ENCODE measurements around the gene HOXC13. TPM values are rescaled to one million over a fixed set of nuclear protein-coding genes. Genes with fewer than 3 reads are reported as not detected.

Gene HOXC13
- total RNA-seq, 2 donors from 2014 or later = not detected

DNA sequence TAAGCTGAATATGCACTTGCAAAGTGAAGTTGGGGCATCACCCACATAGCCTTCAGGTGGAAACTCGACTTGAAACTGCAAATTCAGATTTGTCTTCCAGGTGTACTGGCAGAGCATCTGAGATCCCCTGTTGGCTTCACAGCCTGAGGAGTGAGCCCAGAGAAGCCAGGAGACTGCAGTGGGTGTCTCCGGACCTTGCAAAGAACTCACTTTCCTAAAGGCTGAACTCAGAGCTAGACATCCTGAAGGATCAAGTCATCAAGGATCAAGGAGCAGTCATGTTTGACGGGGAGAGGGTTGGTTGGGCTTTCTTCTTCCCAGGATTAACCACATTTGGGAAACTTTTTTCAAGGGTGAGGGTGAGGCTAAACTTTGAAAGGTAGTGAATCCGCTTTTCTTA lies 9.1 kb upstream of the HOXC13 start:
- DNase-seq = no peak
- no peak overlapping the region for H3K27ac ChIP-seq (ENCODE audit: low read depth, low read length)
- H3K27ac Mint-ChIP-seq = no peak overlapping the region
- peaks cover 4% of the 10 kb centered on the region for H3K9me3 ChIP-seq (ENCODE audit: control insufficient read depth, low read length)
- no peaks in the 10 kb centered on the region for H3K36me3 ChIP-seq (ENCODE audit: control insufficient read depth, insufficient read depth, low read length)
- 33 to 43% methylated on average over 3 to 4 of the region's 4 CpGs for WGBS, 2 experiments (ENCODE audit: insufficient coverage in 1 of 2, insufficient read length in 1 of 2)
- H3K27me3 Mint-ChIP-seq (ENCODE audit: insufficient read depth) = peaks cover 100% of the 10 kb centered on the region
- no peak overlapping the region for H3K4me3 Mint-ChIP-seq
- H3K9ac ChIP-seq (ENCODE audit: extremely low read depth, low read length, poor library complexity, severe bottlenecking) = no peak overlapping the region
- H3K4me1 ChIP-seq (ENCODE audit: control insufficient read depth, insufficient read depth, low read length) = no peaks in the 10 kb centered on the region
- no peaks in the 10 kb centered on the region for H3K4me1 Mint-ChIP-seq
- peaks cover 2% of the 10 kb centered on the region for H3K9me3 Mint-ChIP-seq
- H3K4me3 ChIP-seq (ENCODE audit: low read length) = no peak overlapping the region
- H3K27me3 ChIP-seq (ENCODE audit: control insufficient read depth, insufficient read depth, low read length, poor library complexity, severe bottlenecking) = peaks cover 100% of the 10 kb centered on the region
- TF ChIP-seq, protein P1, sequence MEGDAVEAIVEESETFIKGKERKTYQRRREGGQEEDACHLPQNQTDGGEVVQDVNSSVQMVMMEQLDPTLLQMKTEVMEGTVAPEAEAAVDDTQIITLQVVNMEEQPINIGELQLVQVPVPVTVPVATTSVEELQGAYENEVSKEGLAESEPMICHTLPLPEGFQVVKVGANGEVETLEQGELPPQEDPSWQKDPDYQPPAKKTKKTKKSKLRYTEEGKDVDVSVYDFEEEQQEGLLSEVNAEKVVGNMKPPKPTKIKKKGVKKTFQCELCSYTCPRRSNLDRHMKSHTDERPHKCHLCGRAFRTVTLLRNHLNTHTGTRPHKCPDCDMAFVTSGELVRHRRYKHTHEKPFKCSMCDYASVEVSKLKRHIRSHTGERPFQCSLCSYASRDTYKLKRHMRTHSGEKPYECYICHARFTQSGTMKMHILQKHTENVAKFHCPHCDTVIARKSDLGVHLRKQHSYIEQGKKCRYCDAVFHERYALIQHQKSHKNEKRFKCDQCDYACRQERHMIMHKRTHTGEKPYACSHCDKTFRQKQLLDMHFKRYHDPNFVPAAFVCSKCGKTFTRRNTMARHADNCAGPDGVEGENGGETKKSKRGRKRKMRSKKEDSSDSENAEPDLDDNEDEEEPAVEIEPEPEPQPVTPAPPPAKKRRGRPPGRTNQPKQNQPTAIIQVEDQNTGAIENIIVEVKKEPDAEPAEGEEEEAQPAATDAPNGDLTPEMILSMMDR (conservative IDR thresholded peaks at IDR 0.05) = no peak
- no peaks in the 10 kb centered on the region for H3K36me3 Mint-ChIP-seq (ENCODE audit: low read depth)

DNA sequence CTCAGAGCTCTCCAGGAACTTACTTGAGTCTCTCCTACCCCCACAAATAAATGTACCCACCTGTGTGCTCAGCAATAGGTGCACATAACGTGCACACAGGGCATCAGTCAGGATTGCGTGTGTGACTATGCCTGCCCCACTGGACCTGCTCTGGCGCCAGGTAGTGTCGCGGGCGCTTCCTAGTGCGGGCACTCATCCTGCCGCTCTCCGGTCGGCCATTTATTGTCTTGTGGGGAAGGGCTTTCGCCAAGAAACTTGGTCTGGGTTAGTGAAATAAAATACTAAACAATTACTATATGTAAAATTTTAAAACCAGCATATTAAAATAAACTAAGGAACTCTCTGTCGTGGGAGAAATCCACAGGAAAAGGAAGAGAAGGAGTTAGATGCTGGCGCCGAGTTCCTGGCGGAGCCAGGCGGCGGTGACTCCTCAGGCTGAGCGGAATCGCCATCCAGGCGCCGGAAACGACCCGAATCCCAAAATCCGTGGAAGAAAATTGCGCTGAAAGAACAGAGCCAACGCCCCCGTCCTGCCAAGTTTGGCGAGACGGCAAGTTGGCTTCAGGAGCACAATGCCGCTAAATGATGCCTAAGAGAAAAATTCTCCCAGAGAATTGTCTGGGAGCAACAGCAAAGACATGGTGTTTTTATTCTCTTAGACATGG lies 7.9 kb upstream of the HOXC13 start:
- H3K4me3 ChIP-seq (ENCODE audit: low read length) = no peak overlapping the region
- Mint-ChIP-seq H3K27ac (no peak overlapping the region), H3K36me3 (ENCODE audit: low read depth) (no peaks in the 10 kb centered on the region), H3K4me1 (peaks cover 5% of the 10 kb centered on the region), H3K4me3 (no peak overlapping the region), H3K27me3 (ENCODE audit: insufficient read depth) (peaks cover 100% of the 10 kb centered on the region), H3K9me3 (peaks cover 2% of the 10 kb centered on the region)
- 30 to 36% methylated on average over 17 to 29 of the region's 30 CpGs for WGBS, 2 experiments (ENCODE audit: insufficient coverage in 1 of 2, insufficient read length in 1 of 2)
- H3K9me3 ChIP-seq (ENCODE audit: control insufficient read depth, low read length) = peaks cover 4% of the 10 kb centered on the region
- no peak overlapping the region for H3K9ac ChIP-seq (ENCODE audit: extremely low read depth, low read length, poor library complexity, severe bottlenecking)
- peak; percentile 62 for DNase-seq
- H3K4me1 ChIP-seq (ENCODE audit: control insufficient read depth, insufficient read depth, low read length) = no peaks in the 10 kb centered on the region
- TF ChIP-seq, protein P1 (conservative IDR thresholded peaks at IDR 0.05) = no peak
- no peaks in the 10 kb centered on the region for H3K36me3 ChIP-seq (ENCODE audit: control insufficient read depth, insufficient read depth, low read length)
- no peak overlapping the region for H3K27ac ChIP-seq (ENCODE audit: low read depth, low read length)
- H3K27me3 ChIP-seq (ENCODE audit: control insufficient read depth, insufficient read depth, low read length, poor library complexity, severe bottlenecking) = peaks cover 100% of the 10 kb centered on the region

DNA sequence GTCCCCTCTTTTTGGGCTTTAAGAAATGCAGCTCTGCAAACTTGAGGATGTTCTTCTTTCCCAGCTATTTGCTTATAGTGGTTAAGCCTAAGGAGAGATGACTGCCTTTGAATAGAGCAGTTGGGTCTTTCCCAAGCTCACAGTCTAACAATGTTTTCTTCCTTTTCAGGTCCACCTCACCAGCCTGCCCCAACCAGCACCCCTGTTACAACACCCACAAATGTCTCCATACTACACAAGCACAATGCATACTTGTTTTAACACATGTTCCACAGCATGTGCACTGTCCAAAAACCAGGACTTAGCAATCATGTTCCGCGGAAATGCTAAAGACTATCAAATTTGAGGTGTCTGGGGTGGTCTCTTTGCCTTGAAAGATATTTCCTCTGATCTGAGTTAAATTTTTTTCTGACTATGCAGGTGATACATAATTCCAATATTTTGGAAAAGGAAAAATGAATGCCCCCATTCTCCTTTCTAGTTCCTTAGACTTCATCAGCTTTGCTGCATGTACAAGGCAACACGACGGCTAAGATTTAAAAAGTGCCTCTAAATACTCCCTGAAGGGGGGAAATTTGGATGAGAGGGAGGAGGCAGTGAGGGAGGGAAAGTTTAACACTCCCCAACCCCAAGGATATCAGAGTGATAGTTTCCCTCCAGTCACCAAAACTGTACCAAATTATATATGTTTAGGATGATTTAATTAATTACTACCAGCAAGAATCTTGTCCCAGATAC lies 6.6 kb upstream of the HOXC13 start:
- Histone ChIP-seq H3K4me3 (ENCODE audit: low read length) (no peak overlapping the region), H3K9ac (ENCODE audit: extremely low read depth, low read length, poor library complexity, severe bottlenecking) (no peak overlapping the region), H3K4me1 (ENCODE audit: control insufficient read depth, insufficient read depth, low read length) (no peaks in the 10 kb centered on the region), H3K36me3 (ENCODE audit: control insufficient read depth, insufficient read depth, low read length) (no peaks in the 10 kb centered on the region), H3K27me3 (ENCODE audit: control insufficient read depth, insufficient read depth, low read length, poor library complexity, severe bottlenecking) (peaks cover 100% of the 10 kb centered on the region), H3K27ac (ENCODE audit: low read depth, low read length) (no peak overlapping the region), H3K9me3 (ENCODE audit: control insufficient read depth, low read length) (peaks cover 4% of the 10 kb centered on the region)
- Mint-ChIP-seq H3K27me3 (ENCODE audit: insufficient read depth) (peaks cover 100% of the 10 kb centered on the region), H3K27ac (no peak overlapping the region), H3K9me3 (peaks cover 4% of the 10 kb centered on the region), H3K4me3 (no peak overlapping the region), H3K36me3 (ENCODE audit: low read depth) (no peaks in the 10 kb centered on the region), H3K4me1 (peaks cover 5% of the 10 kb centered on the region)
- TF ChIP-seq, protein P1 (conservative IDR thresholded peaks at IDR 0.05) = no peak
- WGBS, 2 experiments (ENCODE audit: insufficient coverage in 1 of 2, insufficient read length in 1 of 2) = 55% methylated on average over 4 of the region's 4 CpGs; no CpG with 5 or more reads in 1 of the 2 experiments
- DNase-seq = no peak

All from endodermal cell (in vitro differentiated cells).